GM12874 (cell line): ENCODE measurements around the gene AP1G2.

Source experiments
- CTCF ChIP-seq: IDR thresholded peaks from 2 replicates; pipeline ENCODE4 v1.5.1; 2011; ENCODE audit warnings: low read depth, mild to moderate bottlenecking, control low read depth, low read length, moderate library complexity; ENCODE audit not compliant: insufficient read depth

The AP1G2 gene

DNA sequence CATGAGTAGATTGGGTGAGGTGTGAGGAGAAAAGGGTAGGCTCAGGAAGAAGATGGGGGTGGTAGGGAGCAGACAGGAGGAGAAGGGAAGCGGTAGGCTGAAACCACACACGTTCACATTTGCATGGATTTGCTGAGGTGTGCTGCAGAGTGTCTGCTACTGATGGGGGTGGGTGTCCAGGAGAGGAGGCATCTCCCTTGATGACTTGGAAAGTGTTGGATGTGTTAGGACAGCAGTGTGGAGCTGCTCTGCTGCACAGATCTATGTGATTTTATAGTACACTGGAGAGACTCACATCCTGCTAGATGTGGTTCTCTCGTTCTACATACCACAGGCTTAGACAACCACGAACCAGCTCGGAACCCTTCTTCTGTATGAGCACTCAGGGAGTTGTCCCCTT lies 25.3 kb downstream of the AP1G2 start:
- no peak for TF ChIP-seq CTCF

DNA sequence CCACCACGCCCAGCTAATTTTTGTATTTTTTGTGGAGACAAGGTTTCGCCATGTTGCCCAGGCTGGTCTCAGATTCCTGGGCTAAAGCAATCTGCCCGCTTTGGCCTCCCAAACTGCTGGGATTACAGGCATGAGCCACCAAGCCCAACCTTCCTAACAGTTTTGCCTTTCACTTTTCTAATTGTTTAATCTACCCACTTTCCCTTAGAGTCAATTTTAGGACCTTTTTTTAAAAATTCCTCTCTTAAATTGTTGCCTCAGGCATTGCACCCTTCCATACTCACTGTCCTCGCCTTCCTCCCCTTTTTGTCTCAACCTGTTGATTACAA lies 27.5 kb downstream of the AP1G2 start:
- no peak for TF ChIP-seq CTCF

DNA sequence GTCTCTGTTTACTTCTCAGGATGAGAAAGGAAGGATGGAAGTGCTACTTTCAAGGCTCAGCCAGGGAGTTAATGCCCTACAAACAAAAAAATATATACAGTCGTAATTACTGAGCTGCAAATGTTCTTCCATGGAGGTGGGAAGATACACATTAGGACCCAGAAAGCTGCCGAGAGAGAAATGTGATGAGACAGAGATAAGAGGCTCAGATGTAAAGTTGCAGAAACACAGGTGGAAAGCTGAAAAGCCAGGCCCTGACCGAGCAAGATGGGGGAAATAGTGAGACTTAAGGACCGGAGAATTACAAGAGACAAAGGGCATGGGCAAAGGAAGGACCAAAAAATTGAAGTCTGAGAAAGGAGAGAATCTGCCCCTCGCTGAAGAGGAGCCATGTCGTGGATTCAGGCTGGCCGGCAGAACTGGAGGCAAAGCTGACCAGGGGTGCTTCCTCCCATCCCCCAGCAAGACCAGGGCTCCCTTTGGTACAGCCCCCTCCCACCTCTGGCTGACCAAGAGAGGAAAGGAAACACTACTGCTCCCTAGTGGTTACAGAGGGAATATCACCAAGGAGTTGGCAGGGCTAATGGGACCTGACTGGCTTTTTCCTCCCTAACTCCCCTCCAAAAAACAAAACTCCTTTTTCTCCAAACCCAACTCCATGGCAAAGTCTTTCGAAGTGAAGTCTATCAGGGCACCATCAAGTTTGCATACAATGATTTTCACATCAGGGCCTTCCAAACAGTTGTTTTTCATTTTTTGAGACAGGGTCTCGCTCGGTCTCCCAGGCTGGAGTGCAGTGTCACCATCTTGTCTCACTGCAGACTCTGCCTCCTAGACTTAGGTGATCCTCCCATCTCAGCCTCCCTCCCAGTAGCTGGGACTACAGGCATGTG lies 28.1 kb downstream of the AP1G2 start:
- peak; percentile 80 for TF ChIP-seq CTCF

- TF ChIP-seq CTCF: no peak
Measured at GRCh38 chr14:23538785-23539184, 28.8 kb downstream of the AP1G2 start.

DNA sequence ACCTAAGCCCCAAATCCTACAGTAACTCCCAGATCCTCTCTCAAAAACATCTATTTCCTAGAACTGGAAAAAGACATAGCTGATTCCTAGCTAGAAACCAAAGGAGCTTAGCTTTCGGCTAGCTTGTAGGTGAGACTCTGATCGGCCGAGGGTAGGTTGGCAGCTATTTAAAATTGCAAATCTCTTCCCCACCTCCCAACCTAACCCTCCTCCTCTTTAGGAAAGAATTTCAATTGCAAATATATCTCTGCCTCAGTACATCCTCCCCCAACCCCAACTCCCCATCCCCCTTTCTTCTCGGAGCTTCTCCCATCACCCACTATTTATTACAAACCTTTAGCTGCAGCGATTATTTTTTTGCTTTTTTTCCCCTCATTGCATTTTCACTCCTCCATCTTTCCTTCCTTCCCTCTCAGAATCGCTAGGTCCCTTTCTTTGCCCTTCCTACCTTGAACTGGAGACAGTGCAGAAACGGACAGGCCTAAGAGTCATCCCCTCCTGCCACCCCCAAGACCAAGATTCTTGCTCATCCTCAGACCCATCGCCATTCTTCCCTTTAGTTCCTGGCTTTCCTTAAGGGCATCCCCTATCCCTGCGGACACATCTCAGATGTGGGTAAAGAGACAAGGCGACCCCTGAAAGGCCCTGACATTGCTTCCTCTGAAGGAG lies 29.4 kb downstream of the AP1G2 start:
- no peak for TF ChIP-seq CTCF

DNA sequence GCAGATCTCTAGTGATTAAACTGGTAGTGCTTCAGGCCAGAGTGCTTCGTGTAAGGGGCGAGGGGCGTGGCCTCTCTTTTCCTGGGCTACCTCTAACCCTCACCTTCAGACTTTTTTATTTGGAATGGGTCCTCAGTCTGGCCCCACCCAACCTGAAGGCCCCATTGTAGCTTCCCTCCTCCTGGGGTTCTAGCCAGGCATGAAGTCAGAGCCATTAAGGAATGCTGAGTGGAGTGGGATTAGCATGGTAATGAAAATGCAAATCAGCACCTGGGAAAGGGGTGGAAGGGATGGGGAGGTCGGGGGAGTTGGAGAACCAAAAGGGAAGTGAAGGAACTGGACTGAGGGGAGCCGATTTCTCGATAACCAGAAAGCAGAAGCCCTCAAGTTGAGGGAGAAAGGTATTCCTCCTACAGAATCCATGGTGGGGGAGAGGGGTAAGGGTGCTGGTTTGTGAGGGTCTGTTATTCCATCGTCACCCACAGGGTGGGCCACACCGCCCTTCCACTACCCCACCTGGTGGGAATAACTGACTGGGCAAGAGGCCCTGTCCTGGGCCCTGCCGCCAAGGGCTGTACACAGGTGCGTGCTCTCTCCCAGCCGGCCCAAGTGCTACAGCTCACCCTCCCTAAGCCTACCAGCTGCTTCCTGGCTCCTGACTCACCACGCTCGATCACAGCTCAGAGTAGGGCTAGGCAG lies 30.1 kb downstream of the AP1G2 start:
- TF ChIP-seq CTCF: no peak

GRCh38 chr14:23536494-23536893 lies 31.1 kb downstream of the AP1G2 start:
- no peak for TF ChIP-seq CTCF
